Measurements from ENCODE around the gene PABPN1. TPM values are rescaled to one million over a fixed set of nuclear protein-coding genes. Genes with fewer than 3 reads are reported as not detected.

PABPN1 gene
- total and polyA plus RNA-seq, 9 of the 15 experiments (the other 6 are each of a cell fraction or from before 2014, with no cell fraction given): 32.6 to 388 (median 178) TPM

DNA sequence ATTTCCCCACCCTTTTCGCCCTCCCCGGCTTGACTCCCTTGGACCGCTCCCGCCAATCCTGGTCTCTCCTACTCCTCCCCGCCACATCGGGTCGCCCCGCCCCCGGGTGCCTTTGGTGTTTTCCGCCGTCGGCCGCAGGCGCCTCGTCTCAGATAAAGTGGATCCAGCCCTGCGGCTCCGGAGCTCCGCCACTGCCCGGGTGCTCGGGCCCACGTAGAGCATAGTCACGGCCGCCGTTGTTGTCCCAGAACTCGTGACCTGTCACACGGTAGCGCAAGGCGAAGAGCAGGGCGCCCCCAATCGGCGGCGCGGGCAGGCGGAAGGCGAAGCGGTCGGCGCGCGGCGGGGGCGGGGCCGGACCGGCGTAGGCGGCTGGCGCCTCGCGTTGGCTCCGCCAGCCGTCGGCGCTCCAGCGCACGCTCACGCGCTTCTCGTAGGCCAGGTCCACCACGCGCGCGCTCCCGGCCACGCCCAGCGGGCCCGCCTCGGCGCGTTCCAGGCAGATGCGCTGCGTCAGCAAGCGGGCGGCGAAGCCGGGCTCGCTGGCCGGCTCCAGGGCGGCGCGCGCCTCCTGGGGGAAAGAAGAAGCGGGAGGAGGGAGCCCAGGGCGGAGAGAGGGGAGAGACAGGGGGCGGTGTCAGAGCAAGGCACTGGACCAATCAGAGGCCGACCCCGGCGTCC is 19.8 kb upstream of the PABPN1 start (continued):
- TF ChIP-seq ZNF407 (IDR thresholded peaks at IDR 0.05; ENCODE audit: low read depth) (no peak), ZEB2 (IDR thresholded peaks at IDR 0.05) (no peak), KDM5B (IDR thresholded peaks at IDR 0.05; ENCODE audit: insufficient replicate concordance, low read depth, low read length) (no peak), SMARCC2 (IDR thresholded peaks at IDR 0.05; ENCODE audit: low read depth) (no peak), TAF1 (IDR thresholded peaks at IDR 0.05; ENCODE audit: control insufficient read depth, extremely low read depth, insufficient read depth, low read length, severe bottlenecking) (peak; percentile 58), MAX (CRISPR knock-in tag; IDR thresholded peaks at IDR 0.05) (peak; percentile 95), GABPB1 (CRISPR knock-in tag; IDR thresholded peaks at IDR 0.05) (no peak; the same call in 1 of the 2 replicates), POLR2AphosphoS5 (IDR thresholded peaks at IDR 0.05; ENCODE audit: control insufficient read depth, insufficient read depth, low read depth, low read length) (peak; percentile 54; the same call in 1 of the 2 replicates), MTF1 (CRISPR knock-in tag; IDR thresholded peaks at IDR 0.05; ENCODE audit: borderline replicate concordance) (no peak), POLR3G (IDR thresholded peaks at IDR 0.05; ENCODE audit: extremely low read depth, insufficient read length, insufficient replicate concordance) (no peak), HDAC3 (IDR thresholded peaks at IDR 0.05; ENCODE audit: borderline replicate concordance, partially characterized antibody) (no peak), ZNF766 (CRISPR knock-in tag; conservative IDR thresholded peaks at IDR 0.05) (no peak), DLX4 (CRISPR knock-in tag; IDR thresholded peaks at IDR 0.05) (no peak), ZBTB34 (CRISPR knock-in tag; IDR thresholded peaks at IDR 0.05) (no peak), SRSF7 (optimal IDR thresholded peaks at IDR 0.05; ENCODE audit: low read depth, low read length) (no peak), EP400 (IDR thresholded peaks at IDR 0.05) (no peak)

Data from K562 (cell line).